HG03520 (cell line): Measurements from ENCODE around the gene UQCC2.

Source experiments
- ATAC-seq: cut with Tn5 transposase; IDR thresholded peaks from one replicate; pipeline ENCODE4 v1.9.1; 2021; ENCODE audit warnings: mild to moderate bottlenecking, moderate library complexity; ENCODE audit not compliant: unreplicated experiment

The UQCC2 gene

GRCh38 chr6:33725891-33726673 lies 14.6 kb upstream of the UQCC2 start:
- ATAC-seq, result no peak

GRCh38 chr6:33725222-33725621 lies 13.7 kb upstream of the UQCC2 start:
- no peak for ATAC-seq

- ATAC-seq, result no peak
Observed at GRCh38 chr6:33724102-33725023, 12.9 kb upstream of the UQCC2 start.

- no peak for ATAC-seq
Observed at GRCh38 chr6:33723371-33724085, 12.0 kb upstream of the UQCC2 start.

GRCh38 chr6:33722103-33722623 lies 10.7 kb upstream of the UQCC2 start:
- no peak for ATAC-seq

- no peak for ATAC-seq
Observed at GRCh38 chr6:33721508-33721907, 10.0 kb upstream of the UQCC2 start.

GRCh38 chr6:33720998-33721397 lies 9.5 kb upstream of the UQCC2 start:
- ATAC-seq, result no peak

GRCh38 chr6:33719326-33719987 lies 8.0 kb upstream of the UQCC2 start:
- no peak for ATAC-seq

- no peak for ATAC-seq
Observed at GRCh38 chr6:33718713-33719112, 7.2 kb upstream of the UQCC2 start.

GRCh38 chr6:33717934-33718455 lies 6.5 kb upstream of the UQCC2 start:
- ATAC-seq, result no peak

GRCh38 chr6:33716890-33717632 lies 5.6 kb upstream of the UQCC2 start:
- ATAC-seq, result no peak

GRCh38 chr6:33716379-33716778 lies 4.9 kb upstream of the UQCC2 start:
- no peak for ATAC-seq

- no peak for ATAC-seq
Observed at GRCh38 chr6:33714385-33715040, 3.0 kb upstream of the UQCC2 start.

- ATAC-seq, result no peak
Observed at GRCh38 chr6:33713786-33714185, 2.3 kb upstream of the UQCC2 start.

- ATAC-seq, result no peak
Observed at GRCh38 chr6:33712914-33713313, 1.4 kb upstream of the UQCC2 start.

- no peak for ATAC-seq
Observed at GRCh38 chr6:33710296-33711121, 991 bp downstream of the UQCC2 start.

GRCh38 chr6:33709605-33710295 lies 1.8 kb downstream of the UQCC2 start:
- no peak for ATAC-seq
